ENCODE data around the gene ELSPBP1. TPM values are rescaled to one million over a fixed set of nuclear protein-coding genes. Genes with fewer than 3 reads are reported as not detected.
"Not testable (repeated sequence)": the region's sequence is repeated elsewhere in the genome, so short reads cannot be mapped to it uniquely, and the experiment has no call there.

ELSPBP1 gene
- total RNA-seq = not detected

DNA sequence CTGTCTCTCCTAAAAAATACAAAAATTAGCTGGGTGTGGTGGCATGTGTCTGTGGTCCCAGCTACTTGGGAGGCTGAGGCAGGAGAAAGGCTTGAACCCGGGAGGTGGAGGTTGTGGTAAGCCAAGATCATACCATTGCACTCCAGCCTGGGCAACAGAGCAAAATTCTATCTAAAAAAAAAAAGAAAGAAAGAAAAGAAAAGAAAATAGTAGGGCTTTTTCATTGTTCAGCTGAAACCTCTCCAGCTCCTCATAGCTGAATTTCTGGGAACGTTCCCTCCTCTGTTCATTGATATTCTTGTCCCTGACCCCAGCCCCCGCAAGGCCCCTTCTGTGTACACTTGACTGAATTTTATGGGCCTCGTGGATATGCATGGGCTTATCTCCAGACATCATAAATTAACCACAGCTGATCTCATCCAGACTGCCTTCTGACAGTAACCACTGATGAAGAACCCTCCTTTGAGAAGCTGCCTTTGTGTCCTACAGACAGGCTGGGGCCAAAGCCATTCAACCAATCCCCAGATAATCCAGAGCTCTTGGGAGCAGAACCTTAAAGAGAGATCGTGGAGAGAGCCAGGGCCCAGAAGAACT, at the start of gene ELSPBP1:
ELSPBP1 (plus strand) TSS at position 424 of the 594 bp plus-strand sequence. CDS start 14,036 bp downstream, outside the sequence.
- Histone ChIP-seq H3K27me3 (no peaks in the 10 kb centered on the region), H3K9me3 (no peaks in the 10 kb centered on the region), H3K27ac (no peak within 1 kb of the TSS), H3K4me1 (no peaks in the 10 kb centered on the region), H3K4me3 (replicated peaks in 1 of 3) (no peak within 1 kb of the TSS), H3K36me3 (no peaks in the 10 kb centered on the region)
- intact Hi-C loops (cut with DNase I) = no loop called here
- no peak for DNase-seq
- WGBS, 2 donors = 53 to 61% methylated on average over 5 of the region's 5 CpGs
- TF ChIP-seq, protein P1, sequence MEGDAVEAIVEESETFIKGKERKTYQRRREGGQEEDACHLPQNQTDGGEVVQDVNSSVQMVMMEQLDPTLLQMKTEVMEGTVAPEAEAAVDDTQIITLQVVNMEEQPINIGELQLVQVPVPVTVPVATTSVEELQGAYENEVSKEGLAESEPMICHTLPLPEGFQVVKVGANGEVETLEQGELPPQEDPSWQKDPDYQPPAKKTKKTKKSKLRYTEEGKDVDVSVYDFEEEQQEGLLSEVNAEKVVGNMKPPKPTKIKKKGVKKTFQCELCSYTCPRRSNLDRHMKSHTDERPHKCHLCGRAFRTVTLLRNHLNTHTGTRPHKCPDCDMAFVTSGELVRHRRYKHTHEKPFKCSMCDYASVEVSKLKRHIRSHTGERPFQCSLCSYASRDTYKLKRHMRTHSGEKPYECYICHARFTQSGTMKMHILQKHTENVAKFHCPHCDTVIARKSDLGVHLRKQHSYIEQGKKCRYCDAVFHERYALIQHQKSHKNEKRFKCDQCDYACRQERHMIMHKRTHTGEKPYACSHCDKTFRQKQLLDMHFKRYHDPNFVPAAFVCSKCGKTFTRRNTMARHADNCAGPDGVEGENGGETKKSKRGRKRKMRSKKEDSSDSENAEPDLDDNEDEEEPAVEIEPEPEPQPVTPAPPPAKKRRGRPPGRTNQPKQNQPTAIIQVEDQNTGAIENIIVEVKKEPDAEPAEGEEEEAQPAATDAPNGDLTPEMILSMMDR (IDR thresholded peaks at IDR 0.05) = no peak
- no peak for TF ChIP-seq POLR2A (IDR thresholded peaks at IDR 0.05)

DNA sequence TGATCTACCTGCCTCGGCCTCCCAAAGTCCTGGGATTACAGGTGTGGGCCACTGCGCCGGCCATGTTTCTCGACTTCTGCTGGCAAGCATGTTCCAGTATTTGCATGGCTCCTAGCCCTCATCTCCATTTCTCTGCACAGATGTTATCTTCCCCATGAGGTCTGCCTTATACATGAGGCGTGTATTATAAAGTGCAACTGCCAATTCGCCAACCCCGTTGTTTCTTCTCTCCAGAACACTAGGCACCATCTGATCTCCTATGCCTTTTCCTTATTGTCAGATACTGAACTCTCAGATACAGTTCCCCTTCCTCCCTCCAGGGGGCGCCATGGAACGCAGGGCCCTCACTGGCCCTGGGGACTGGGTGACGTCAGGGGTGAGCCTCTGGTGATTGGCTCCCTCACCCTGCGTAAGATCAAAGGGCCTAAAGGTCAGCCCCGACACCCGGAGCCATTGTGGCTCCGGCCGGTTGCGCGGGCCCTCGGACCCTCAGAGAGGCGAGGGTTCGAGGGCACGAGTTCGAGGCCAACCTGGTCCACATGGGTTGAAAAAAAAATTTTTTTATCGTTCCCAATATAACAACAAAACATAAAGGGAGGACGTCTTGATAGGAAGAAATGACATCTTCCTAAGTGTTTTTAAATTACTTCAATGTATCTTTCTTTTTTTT, 44.4 kb upstream of the ELSPBP1 start:
- H3K27me3 ChIP-seq; intact Hi-C loops (cut with DNase I); H3K4me3 ChIP-seq (replicated peaks in 1 of 3); H3K9me3 ChIP-seq; H3K27ac ChIP-seq; H3K36me3 ChIP-seq; H3K4me1 ChIP-seq: not testable (repeated sequence)
- WGBS, 2 donors = 86% methylated on average over 21 to 23 of the region's 24 CpGs
- TF ChIP-seq, protein P1 (IDR thresholded peaks at IDR 0.05) = peak in 1 of 6 experiments; percentile 8
- DNase-seq = peak in 1 of 2 donors; percentile 3

DNA sequence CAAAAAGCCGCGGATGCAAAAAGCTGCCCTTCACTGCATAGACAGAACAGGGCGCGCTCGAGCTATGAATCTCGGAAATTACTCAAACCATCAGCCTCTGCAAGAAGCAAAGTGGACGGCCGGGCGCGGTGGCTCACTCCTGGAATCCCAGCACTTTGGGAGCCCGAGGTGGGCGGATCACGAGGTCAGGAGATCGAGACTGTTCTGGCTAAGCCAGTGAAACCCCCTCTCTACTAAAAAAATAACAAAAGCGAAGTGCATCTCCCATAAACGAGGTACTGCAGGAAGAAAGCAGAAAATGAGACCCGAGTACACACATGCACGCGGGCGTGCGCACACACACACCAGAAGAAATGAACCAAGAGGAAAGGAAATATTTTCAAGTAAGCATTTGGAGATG, 42.3 kb upstream of the ELSPBP1 start:
- H3K4me1 ChIP-seq; H3K36me3 ChIP-seq; H3K9me3 ChIP-seq; H3K27me3 ChIP-seq; H3K4me3 ChIP-seq (replicated peaks in 1 of 3); H3K27ac ChIP-seq; intact Hi-C loops (cut with DNase I): not testable (repeated sequence)
- WGBS, 2 donors = 40 to 53% methylated on average over 15 to 16 of the region's 21 CpGs
- DNase-seq = peak in 1 of 2 donors; percentile 1

DNA sequence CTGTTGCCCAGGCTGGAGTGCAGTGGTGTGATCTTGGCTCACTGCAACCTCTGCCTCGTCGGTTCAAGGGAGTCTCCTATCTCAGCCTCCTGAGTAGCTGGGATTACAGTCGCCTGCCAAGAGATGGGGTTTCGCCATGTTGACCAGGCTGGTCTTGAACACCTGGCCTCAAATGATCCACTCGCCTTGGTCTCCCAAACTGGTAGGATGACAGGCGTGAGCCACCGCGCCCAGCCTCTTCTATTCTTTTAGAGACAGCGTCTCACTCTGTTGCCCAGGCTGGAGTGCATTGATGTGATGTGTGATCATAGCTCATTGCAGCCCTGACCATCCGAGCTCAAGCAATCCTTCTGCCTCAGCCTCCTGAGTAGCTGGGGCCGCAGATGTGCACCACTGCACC, 38.5 kb upstream of the ELSPBP1 start:
- intact Hi-C loops (cut with DNase I); H3K36me3 ChIP-seq: not testable (repeated sequence)
- 91 to 92% methylated on average over 7 to 8 of the region's 11 CpGs for WGBS, 2 donors

DNA sequence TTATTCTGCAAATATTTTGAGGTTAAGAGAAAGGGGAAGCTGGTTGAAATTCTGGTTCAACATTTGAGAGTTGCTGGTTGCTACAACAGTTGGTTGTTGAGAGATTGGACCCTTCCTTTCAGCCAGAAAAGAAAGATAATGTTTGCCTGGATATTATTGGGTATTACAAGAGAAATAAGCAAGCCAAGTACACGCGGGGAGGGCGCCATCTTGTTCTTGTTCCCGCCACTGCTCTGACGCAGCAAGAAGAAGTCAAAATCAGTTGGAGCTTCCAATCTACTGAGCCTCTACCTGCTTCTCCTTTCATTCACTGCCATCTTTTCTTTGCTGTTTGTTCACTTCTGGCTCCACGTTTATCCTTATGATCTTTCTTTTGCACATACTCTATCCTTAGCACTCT, 20.9 kb upstream of the ELSPBP1 start:
- no peak for TF ChIP-seq POLR2A (IDR thresholded peaks at IDR 0.05)
- TF ChIP-seq, protein P1 (IDR thresholded peaks at IDR 0.05) = no peak
- Histone ChIP-seq H3K4me3 (replicated peaks in 1 of 3) (no peak overlapping the region), H3K9me3 (no peaks in the 10 kb centered on the region), H3K4me1 (no peaks in the 10 kb centered on the region), H3K27me3 (no peaks in the 10 kb centered on the region), H3K36me3 (no peaks in the 10 kb centered on the region), H3K27ac (no peak overlapping the region)
- intact Hi-C loops (cut with DNase I) = no loop called here
- WGBS, 2 donors = 81 to 82% methylated on average over 6 of the region's 6 CpGs
- DNase-seq = no peak

More for the DNA sequence above, 38.5 kb upstream of the ELSPBP1 start:
- H3K27ac ChIP-seq; DNase-seq; H3K9me3 ChIP-seq; H3K4me3 ChIP-seq (replicated peaks in 1 of 3); H3K4me1 ChIP-seq; H3K27me3 ChIP-seq: not testable (repeated sequence)

DNA sequence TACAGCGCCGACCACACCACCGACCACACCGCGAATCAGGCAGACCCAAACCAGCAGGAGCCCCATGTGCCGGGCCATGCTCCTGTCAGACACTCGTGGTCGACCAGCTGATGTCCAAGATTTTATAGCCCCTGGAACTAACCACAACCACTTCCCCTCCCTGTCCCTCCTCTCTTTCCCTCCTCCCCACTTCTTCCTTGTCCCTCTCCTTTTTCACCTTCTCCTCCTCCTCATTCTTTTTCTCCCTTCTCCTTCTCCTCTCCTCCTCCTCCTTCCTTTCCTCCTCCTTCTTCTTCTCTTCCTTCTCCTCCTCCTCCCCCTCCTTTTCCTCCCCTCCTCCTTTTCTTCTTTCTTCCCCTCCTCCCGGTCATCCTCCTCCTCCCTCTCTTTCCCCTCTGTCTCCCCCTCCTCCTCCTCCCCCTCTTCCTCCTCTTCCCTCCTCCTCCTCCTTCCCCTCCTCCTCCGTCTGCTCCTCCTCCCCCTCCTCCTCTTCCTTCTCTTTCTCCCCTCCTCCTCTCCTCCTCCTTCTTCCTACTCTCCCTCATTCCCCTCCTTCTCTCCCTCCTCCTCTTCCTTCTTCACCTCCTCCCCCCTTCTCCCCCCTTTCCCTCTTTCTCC, 3.1 kb upstream of the ELSPBP1 start:
- intact Hi-C loops (cut with DNase I) = no loop called here
- H3K4me1 ChIP-seq = no peaks in the 10 kb centered on the region
- H3K9me3 ChIP-seq = no peaks in the 10 kb centered on the region
- TF ChIP-seq POLR2A (IDR thresholded peaks at IDR 0.05) = no peak
- TF ChIP-seq, protein P1 (IDR thresholded peaks at IDR 0.05) = no peak
- H3K36me3 ChIP-seq = no peaks in the 10 kb centered on the region
- no peak for DNase-seq
- no peak overlapping the region for H3K4me3 ChIP-seq (replicated peaks in 1 of 3)
- no peaks in the 10 kb centered on the region for H3K27me3 ChIP-seq
- 46 to 63% methylated on average over 10 of the region's 10 CpGs for WGBS, 2 donors
- H3K27ac ChIP-seq = no peak overlapping the region
